ENCODE results near the gene CALB2. TPM values are rescaled to one million over a fixed set of nuclear protein-coding genes. Genes with fewer than 3 reads are reported as not detected.

The CALB2 gene
- total and polyA plus RNA-seq, 2 donors (not counting 1 experiment from before 2014, with no cell fraction given) = not detected

DNA sequence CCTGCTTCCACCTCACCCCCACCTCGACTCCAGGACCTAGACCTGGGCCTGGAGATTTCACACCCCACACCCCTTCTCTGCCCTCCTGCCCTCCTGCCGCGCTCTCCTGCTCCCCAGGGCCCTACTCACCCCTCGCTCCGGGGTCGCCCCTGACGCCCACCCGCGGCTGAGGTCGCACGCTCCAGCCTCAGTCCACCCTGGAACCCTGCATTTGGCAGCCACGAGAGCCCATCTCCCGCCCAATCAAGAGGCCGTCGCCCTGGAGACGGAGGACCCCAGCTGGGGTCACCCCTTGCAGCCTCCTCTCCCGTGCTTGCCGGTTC is 67.2 kb downstream of the CALB2 start:
- Histone ChIP-seq H3K9me3 (ENCODE audit: control extremely low read depth in 1 of 3, control insufficient read depth in 2 of 3, insufficient read depth in 1 of 3, low read length in 2 of 3) (peaks cover 0 to 18% (median 0%) of the 10 kb centered on the region in 3 donors), H3K9ac (ENCODE audit: low read length) (no peak overlapping the region), H3K36me3 (replicated peaks in 1 of 2; ENCODE audit: control extremely low read depth in 1 of 2, control insufficient read depth in 1 of 2, extremely low read depth in 1 of 2, insufficient read depth in 2 of 2, low read length in 1 of 2) (no peaks in the 10 kb centered on the region), H2AFZ (ENCODE audit: insufficient read depth, low read depth, low read length, poor library complexity, severe bottlenecking) (peak overlapping the region; percentile 46), H4K20me1 (ENCODE audit: control insufficient read depth, insufficient read depth, low read length, poor library complexity, severe bottlenecking) (no peaks in the 10 kb centered on the region), H3K4me2 (replicated peaks; ENCODE audit: low read depth, low read length, poor library complexity, severe bottlenecking) (peak overlapping the region; percentile 22), H3K4me3 (ENCODE audit: control extremely low read depth in 1 of 5, extremely low read depth in 1 of 5, insufficient read depth in 1 of 5, low read depth in 2 of 5, low read length in 4 of 5) (no peak overlapping the region), H3K27ac (ENCODE audit: low read length in 2 of 2) (no peak overlapping the region), H3K27me3 (replicated peaks in 1 of 4; ENCODE audit: control extremely low read depth in 1 of 4, control insufficient read depth in 3 of 4, insufficient read depth in 4 of 4, low read length in 3 of 4) (peaks cover 0 to 41% (median 8%) of the 10 kb centered on the region in 4 experiments), H3K79me2 (ENCODE audit: control insufficient read depth, insufficient read depth, low read length) (no peaks in the 10 kb centered on the region), H3K4me1 (ENCODE audit: control insufficient read depth in 2 of 2, insufficient read depth in 2 of 2, low read length in 2 of 2) (peaks cover 0 to 4% of the 10 kb centered on the region in 2 donors)
- peaks cover 4% of the 10 kb centered on the region for H3K4me1 Mint-ChIP-seq
- whole genome bisulfite sequencing (ENCODE audit: insufficient coverage) = 17% methylated on average over 18 of the region's 18 CpGs
- no peak overlapping the region for H3K4me3 Mint-ChIP-seq
- intact Hi-C loops (cut with micrococcal nuclease) = no loop called here
- ATAC-seq (ENCODE audit: low read depth) = no peak
- peaks cover 48% of the 10 kb centered on the region for H3K27me3 Mint-ChIP-seq
- H3K9me3 Mint-ChIP-seq (ENCODE audit: insufficient read depth) = no peaks in the 10 kb centered on the region
- POLR2A ChIA-PET = no interaction called here
- TF ChIP-seq, protein P1, sequence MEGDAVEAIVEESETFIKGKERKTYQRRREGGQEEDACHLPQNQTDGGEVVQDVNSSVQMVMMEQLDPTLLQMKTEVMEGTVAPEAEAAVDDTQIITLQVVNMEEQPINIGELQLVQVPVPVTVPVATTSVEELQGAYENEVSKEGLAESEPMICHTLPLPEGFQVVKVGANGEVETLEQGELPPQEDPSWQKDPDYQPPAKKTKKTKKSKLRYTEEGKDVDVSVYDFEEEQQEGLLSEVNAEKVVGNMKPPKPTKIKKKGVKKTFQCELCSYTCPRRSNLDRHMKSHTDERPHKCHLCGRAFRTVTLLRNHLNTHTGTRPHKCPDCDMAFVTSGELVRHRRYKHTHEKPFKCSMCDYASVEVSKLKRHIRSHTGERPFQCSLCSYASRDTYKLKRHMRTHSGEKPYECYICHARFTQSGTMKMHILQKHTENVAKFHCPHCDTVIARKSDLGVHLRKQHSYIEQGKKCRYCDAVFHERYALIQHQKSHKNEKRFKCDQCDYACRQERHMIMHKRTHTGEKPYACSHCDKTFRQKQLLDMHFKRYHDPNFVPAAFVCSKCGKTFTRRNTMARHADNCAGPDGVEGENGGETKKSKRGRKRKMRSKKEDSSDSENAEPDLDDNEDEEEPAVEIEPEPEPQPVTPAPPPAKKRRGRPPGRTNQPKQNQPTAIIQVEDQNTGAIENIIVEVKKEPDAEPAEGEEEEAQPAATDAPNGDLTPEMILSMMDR (IDR thresholded peaks at IDR 0.05) = no peak
- TF ChIP-seq EZH2 (IDR thresholded peaks at IDR 0.05; ENCODE audit: borderline replicate concordance, insufficient read depth, low read depth, low read length, poor library complexity, severe bottlenecking) = no peak
- CTCF ChIA-PET = interaction anchor here (0.9 to 1.7 kb wide), 2 partner anchors 8 to 33 kb away, joined by 3 to 5 read pairs; no protein-coding TSS in a partner anchor
- no peak for DNase-seq
- H3K27ac Mint-ChIP-seq = no peak overlapping the region

DNA sequence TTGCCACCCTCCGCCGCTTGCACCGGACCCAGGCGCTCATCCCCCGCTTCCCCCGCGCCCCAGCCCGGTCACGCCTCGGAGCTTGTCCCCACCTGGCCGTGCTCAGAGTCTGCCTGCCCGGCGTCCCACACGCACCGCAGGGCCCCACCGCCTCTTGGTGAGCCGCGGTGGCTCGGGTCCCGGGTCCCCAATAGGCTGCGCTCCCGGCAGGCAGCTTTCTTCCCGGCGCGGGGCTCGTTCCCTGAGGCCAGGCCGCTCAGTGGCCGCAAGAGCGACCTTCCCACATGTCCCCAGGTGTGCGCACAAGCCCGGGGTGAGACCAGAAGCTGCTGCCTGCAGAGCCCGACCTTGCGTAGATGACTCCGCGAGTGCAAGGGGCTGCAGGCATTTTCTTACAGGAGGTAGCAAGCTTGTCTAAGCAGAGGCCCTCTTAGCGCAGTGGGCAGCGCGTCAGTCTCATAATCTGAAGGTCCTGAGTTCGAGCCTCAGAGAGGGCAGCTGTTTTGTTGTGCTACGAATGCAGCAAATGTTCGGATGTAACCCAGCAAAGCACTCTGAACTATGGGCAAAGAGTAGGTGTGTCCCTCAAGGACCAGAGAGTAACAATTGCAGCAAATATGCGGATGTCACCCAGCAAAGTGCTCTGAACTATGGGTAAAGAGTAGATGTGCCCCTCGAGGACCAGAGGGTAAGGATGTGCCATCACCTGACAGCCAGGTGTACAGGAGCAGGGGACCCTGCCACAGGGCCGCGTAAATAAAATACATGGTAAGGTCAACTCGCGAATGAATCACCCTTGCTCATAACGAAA is 67.8 kb downstream of the CALB2 start:
- peak overlapping the region; percentile 32 for H3K4me3 Mint-ChIP-seq
- Histone ChIP-seq H3K9me3 (ENCODE audit: control extremely low read depth in 1 of 3, control insufficient read depth in 2 of 3, insufficient read depth in 1 of 3, low read length in 2 of 3) (peaks cover 0 to 18% (median 0%) of the 10 kb centered on the region in 3 donors), H2AFZ (ENCODE audit: insufficient read depth, low read depth, low read length, poor library complexity, severe bottlenecking) (peak overlapping the region; percentile 46), H3K27me3 (replicated peaks in 1 of 4; ENCODE audit: control extremely low read depth in 1 of 4, control insufficient read depth in 3 of 4, insufficient read depth in 4 of 4, low read length in 3 of 4) (peaks cover 0 to 41% (median 8%) of the 10 kb centered on the region in 4 experiments), H3K4me2 (replicated peaks; ENCODE audit: low read depth, low read length, poor library complexity, severe bottlenecking) (peak overlapping the region; percentile 22), H4K20me1 (ENCODE audit: control insufficient read depth, insufficient read depth, low read length, poor library complexity, severe bottlenecking) (no peaks in the 10 kb centered on the region), H3K9ac (ENCODE audit: low read length) (no peak overlapping the region), H3K27ac (ENCODE audit: low read length in 2 of 2) (no peak overlapping the region), H3K4me1 (ENCODE audit: control insufficient read depth in 2 of 2, insufficient read depth in 2 of 2, low read length in 2 of 2) (peaks cover 0 to 4% of the 10 kb centered on the region in 2 donors), H3K79me2 (ENCODE audit: control insufficient read depth, insufficient read depth, low read length) (no peaks in the 10 kb centered on the region), H3K4me3 (ENCODE audit: control extremely low read depth in 1 of 5, extremely low read depth in 1 of 5, insufficient read depth in 1 of 5, low read depth in 2 of 5, low read length in 4 of 5) (no peak overlapping the region), H3K36me3 (replicated peaks in 1 of 2; ENCODE audit: control extremely low read depth in 1 of 2, control insufficient read depth in 1 of 2, extremely low read depth in 1 of 2, insufficient read depth in 2 of 2, low read length in 1 of 2) (no peaks in the 10 kb centered on the region)
- DNase-seq (peak; percentile 81), ATAC-seq (ENCODE audit: low read depth) (peak; percentile 28)
- POLR2A ChIA-PET = no interaction called here
- peaks cover 4% of the 10 kb centered on the region for H3K4me1 Mint-ChIP-seq
- CTCF ChIA-PET = interaction anchor here (0.9 to 1.7 kb wide), 2 partner anchors 9 to 32 kb away, joined by 3 to 5 read pairs; no protein-coding TSS in a partner anchor
- H3K27me3 Mint-ChIP-seq = peaks cover 49% of the 10 kb centered on the region
- H3K27ac Mint-ChIP-seq = no peak overlapping the region
- H3K9me3 Mint-ChIP-seq (ENCODE audit: insufficient read depth) = no peaks in the 10 kb centered on the region
- 3% methylated on average over 48 of the region's 48 CpGs for WGBS (ENCODE audit: insufficient coverage)
- TF ChIP-seq, protein P1 (IDR thresholded peaks at IDR 0.05) = no peak
- TF ChIP-seq EZH2 (IDR thresholded peaks at IDR 0.05; ENCODE audit: borderline replicate concordance, insufficient read depth, low read depth, low read length, poor library complexity, severe bottlenecking) = no peak
- intact Hi-C loops (cut with micrococcal nuclease) = no loop called here
